ENCODE results near the gene MBTD1.

DNA sequence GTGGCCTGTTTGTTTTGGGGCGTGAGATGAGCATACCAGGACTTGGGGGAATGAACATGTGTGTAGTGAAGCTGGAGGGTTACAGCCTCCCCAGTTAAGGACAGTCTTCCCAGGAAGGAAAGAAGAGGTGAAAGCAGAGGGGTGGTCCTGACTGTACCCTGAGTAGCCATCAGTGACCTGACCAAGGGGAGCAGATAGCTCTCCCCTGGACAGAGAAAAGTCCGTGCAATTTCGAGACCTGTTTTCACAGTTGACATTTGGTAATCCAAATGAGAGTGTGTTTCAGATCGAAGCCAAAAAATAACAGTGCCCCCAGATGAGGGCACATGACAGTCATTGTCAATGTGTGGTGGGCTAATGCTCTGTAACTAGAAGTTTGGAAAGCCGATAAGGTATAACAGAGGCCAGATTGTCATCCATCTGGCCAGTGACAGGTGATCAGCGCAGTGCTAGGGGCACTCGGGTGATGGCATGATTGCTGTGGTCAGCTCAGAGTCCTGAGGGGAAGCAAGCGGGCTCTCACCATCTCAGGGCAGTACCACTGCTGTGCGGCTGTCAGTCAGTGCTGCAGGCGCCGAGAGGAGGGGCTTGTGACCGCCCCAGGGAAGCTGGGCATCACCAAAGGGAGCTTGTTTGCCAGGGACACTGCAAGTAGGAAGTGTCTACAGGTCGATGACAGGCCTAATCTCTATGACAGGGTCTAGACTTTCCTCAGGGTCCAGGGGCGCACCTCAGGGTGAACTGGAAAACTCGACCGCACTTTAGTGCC is 94.8 kb downstream of the MBTD1 start:
- TF ChIP-seq, protein P1, sequence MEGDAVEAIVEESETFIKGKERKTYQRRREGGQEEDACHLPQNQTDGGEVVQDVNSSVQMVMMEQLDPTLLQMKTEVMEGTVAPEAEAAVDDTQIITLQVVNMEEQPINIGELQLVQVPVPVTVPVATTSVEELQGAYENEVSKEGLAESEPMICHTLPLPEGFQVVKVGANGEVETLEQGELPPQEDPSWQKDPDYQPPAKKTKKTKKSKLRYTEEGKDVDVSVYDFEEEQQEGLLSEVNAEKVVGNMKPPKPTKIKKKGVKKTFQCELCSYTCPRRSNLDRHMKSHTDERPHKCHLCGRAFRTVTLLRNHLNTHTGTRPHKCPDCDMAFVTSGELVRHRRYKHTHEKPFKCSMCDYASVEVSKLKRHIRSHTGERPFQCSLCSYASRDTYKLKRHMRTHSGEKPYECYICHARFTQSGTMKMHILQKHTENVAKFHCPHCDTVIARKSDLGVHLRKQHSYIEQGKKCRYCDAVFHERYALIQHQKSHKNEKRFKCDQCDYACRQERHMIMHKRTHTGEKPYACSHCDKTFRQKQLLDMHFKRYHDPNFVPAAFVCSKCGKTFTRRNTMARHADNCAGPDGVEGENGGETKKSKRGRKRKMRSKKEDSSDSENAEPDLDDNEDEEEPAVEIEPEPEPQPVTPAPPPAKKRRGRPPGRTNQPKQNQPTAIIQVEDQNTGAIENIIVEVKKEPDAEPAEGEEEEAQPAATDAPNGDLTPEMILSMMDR (IDR thresholded peaks at IDR 0.05; ENCODE audit: low read depth, low read length, missing input control), result no peak
- TF ChIP-seq TAF1 (conservative IDR thresholded peaks at IDR 0.05) (no peak), SP1 (IDR thresholded peaks at IDR 0.05) (no peak), EGR1 (IDR thresholded peaks at IDR 0.05; ENCODE audit: low read depth in 2 of 2) (no peak)

Data from liver (tissue), 3 donors.